HepG2 (cell line): ENCODE results near the gene CNTFR. TPM values are rescaled to one million over a fixed set of nuclear protein-coding genes. Genes with fewer than 3 reads are reported as not detected.
A peak's percentile ranks its signal among the peaks of the same experiment; 100 is the strongest.

ENCODE experiments used
- ARID5B ChIP-seq: IDR thresholded peaks from 2 replicates; pipeline ENCODE4 v1.4.0; 2020; ENCODE audit warnings: mild to moderate bottlenecking, missing genetic modification reagents
- FOSL1 ChIP-seq: sonication (generic); formaldehyde crosslinking; IDR thresholded peaks from 2 replicates; pipeline ENCODE4 v1.9.0; 2021; ENCODE audit warnings: missing genetic modification reagents, borderline replicate concordance
- GRHL1 ChIP-seq: sonication (generic); formaldehyde crosslinking; conservative IDR thresholded peaks from 2 replicates; pipeline ENCODE4 v1.8.0; 2022; ENCODE audit warnings: missing genetic modification reagents
- NFATC3 ChIP-seq: sonication (generic); formaldehyde crosslinking; IDR thresholded peaks from 2 replicates; pipeline ENCODE4 v1.5.1; 2020; ENCODE audit warnings: mild to moderate bottlenecking, missing genetic modification reagents
- NRL ChIP-seq: sonication (generic); formaldehyde crosslinking; IDR thresholded peaks from 2 replicates; pipeline ENCODE4 v1.5.0; 2020; ENCODE audit warnings: missing genetic modification reagents, mild to moderate bottlenecking, moderate library complexity, borderline replicate concordance
- POGZ ChIP-seq: sonication (generic); formaldehyde crosslinking; IDR thresholded peaks from 2 replicates; pipeline ENCODE4 v1.4.0; 2020; ENCODE audit warnings: mild to moderate bottlenecking, missing genetic modification reagents
- POLR2AphosphoS5 ChIP-seq: IDR thresholded peaks from 2 replicates; pipeline ENCODE4 v1.6.1; 2012; ENCODE audit warnings: low read depth, low read length
- SCMH1 ChIP-seq: sonication (generic); formaldehyde crosslinking; IDR thresholded peaks from 2 replicates; pipeline ENCODE4 v1.9.0; 2021; ENCODE audit warnings: missing genetic modification reagents, mild to moderate bottlenecking, borderline replicate concordance
- THAP7 ChIP-seq: sonication (generic); formaldehyde crosslinking; IDR thresholded peaks from 2 replicates; pipeline ENCODE4 v1.8.1; 2023; ENCODE audit warnings: mild to moderate bottlenecking, missing genetic modification reagents
- ZNF558 ChIP-seq: sonication (generic); formaldehyde crosslinking; IDR thresholded peaks from 2 replicates; pipeline ENCODE4 v1.9.0; 2022; ENCODE audit warnings: mild to moderate bottlenecking, missing genetic modification reagents, borderline replicate concordance
- ZNF644 ChIP-seq: IDR thresholded peaks from 2 replicates; pipeline ENCODE4 v1.6.1; 2016; ENCODE audit warnings: low read depth
- ZNF891 ChIP-seq: sonication (generic); formaldehyde crosslinking; IDR thresholded peaks from 2 replicates; pipeline ENCODE4 v1.5.0; 2020; ENCODE audit warnings: mild to moderate bottlenecking, missing genetic modification reagents
- polyA plus RNA-seq, 8 experiments: library from polyadenylated mRNA; depleted of rRNA in 3 of 8; stranded (reverse) in 7 of 8; unstranded in 1 of 8; fragments of >200 nt; fragmentation: Illumina TruSeq in 4 of 8; extraction: Trizol in 4 of 8; gene quantifications; 2 replicates each; pipeline versions ENCODE4 v1.2.1 to v1.2.3, GENCODE V29; 2011 to 2016; ENCODE audit warnings: low read depth in 4 of 8, missing spikeins in 1 of 8, mixed read lengths in 1 of 8; ENCODE audit not compliant: insufficient read depth in 1 of 8
- total RNA-seq, 5 experiments: library from RNA; depleted of rRNA; stranded (reverse); fragments of >200 nt; fragmentation: Illumina TruSeq; extraction: Trizol; gene quantifications; 2 replicates each; pipeline ENCODE4 v1.2.3, GENCODE V29; 2016; ENCODE audit warnings: low read depth in 1 of 5
- TF ChIP-seq, protein P1 (sequence below): sonication (generic); formaldehyde crosslinking; IDR thresholded peaks from 2 replicates; pipeline ENCODE4 v1.4.0; 2020; ENCODE audit warnings: mild to moderate bottlenecking, missing genetic modification reagents
- TF ChIP-seq, protein P2 (sequence below): sonication (generic); formaldehyde crosslinking; IDR thresholded peaks from 2 replicates; pipeline ENCODE4 v1.5.0; 2020; ENCODE audit warnings: missing genetic modification reagents

Gene CNTFR
- total and polyA plus RNA-seq, 2 of the 13 experiments (the other 11 are each of a cell fraction or from before 2014, with no cell fraction given) = not detected

- TF ChIP-seq NRL (CRISPR knock-in tag) (0 out of 2 replicates have a peak, but pooled peaks have one; percentile 26), GRHL1 (CRISPR knock-in tag) (no peak), THAP7 (CRISPR knock-in tag) (no peak), SCMH1 (no peak), ZNF644 (CRISPR knock-in tag) (no peak), POGZ (CRISPR knock-in tag) (no peak), ZNF558 (CRISPR knock-in tag) (no peak), ARID5B (no peak), NFATC3 (peak; percentile 74; the same call in 1 of the 2 replicates), FOSL1 (CRISPR knock-in tag) (no peak), POLR2AphosphoS5 (no peak), ZNF891 (peak; percentile 91; the same call in 1 of the 2 replicates)
- TF ChIP-seq, protein P1, sequence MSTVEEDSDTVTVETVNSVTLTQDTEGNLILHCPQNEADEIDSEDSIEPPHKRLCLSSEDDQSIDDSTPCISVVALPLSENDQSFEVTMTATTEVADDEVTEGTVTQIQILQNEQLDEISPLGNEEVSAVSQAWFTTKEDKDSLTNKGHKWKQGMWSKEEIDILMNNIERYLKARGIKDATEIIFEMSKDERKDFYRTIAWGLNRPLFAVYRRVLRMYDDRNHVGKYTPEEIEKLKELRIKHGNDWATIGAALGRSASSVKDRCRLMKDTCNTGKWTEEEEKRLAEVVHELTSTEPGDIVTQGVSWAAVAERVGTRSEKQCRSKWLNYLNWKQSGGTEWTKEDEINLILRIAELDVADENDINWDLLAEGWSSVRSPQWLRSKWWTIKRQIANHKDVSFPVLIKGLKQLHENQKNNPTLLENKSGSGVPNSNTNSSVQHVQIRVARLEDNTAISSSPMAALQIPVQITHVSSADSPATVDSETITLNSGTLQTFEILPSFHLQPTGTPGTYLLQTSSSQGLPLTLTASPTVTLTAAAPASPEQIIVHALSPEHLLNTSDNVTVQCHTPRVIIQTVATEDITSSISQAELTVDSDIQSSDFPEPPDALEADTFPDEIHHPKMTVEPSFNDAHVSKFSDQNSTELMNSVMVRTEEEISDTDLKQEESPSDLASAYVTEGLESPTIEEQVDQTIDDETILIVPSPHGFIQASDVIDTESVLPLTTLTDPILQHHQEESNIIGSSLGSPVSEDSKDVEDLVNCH (CRISPR knock-in tag) = peak; percentile 52; the same call in 1 of the 2 replicates
- TF ChIP-seq, protein P2, sequence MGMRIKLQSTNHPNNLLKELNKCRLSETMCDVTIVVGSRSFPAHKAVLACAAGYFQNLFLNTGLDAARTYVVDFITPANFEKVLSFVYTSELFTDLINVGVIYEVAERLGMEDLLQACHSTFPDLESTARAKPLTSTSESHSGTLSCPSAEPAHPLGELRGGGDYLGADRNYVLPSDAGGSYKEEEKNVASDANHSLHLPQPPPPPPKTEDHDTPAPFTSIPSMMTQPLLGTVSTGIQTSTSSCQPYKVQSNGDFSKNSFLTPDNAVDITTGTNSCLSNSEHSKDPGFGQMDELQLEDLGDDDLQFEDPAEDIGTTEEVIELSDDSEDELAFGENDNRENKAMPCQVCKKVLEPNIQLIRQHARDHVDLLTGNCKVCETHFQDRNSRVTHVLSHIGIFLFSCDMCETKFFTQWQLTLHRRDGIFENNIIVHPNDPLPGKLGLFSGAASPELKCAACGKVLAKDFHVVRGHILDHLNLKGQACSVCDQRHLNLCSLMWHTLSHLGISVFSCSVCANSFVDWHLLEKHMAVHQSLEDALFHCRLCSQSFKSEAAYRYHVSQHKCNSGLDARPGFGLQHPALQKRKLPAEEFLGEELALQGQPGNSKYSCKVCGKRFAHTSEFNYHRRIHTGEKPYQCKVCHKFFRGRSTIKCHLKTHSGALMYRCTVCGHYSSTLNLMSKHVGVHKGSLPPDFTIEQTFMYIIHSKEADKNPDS (CRISPR knock-in tag) = no peak
Observed at GRCh38 chr9:34636791-34637355, 47.3 kb upstream of the CNTFR start (continued).
